Ascending aorta (tissue), 2 donors: Measurements from ENCODE around the gene DIPK1A. TPM values are rescaled to one million over a fixed set of nuclear protein-coding genes. Genes with fewer than 3 reads are reported as not detected.

Experiments used
- DNase-seq, 2 donors: peaks; one replicate each; pipeline ENCODE4 v3.0.0-alpha.2; 2019; ENCODE audit warnings: low spot score in 2 of 2
- H3K27ac ChIP-seq, 2 donors: fragments of 200-600 bp; sonication (generic); one replicate each; pipeline ENCODE4 v1.5.1; 2016 to 2017; ENCODE audit warnings: mild to moderate bottlenecking in 1 of 2
- H3K27me3 ChIP-seq: fragments of 200-600 bp; sonication (generic); one replicate; pipeline ENCODE4 v1.5.1; 2017
- H3K36me3 ChIP-seq, 2 donors: fragments of 200-600 bp; sonication (generic); one replicate each; pipeline ENCODE4 v1.5.1; 2016
- H3K4me1 ChIP-seq, 2 donors: fragments of 200-600 bp; sonication (generic); one replicate each; pipeline ENCODE4 v1.5.1; 2016 to 2017; ENCODE audit warnings: mild to moderate bottlenecking in 1 of 2
- H3K4me3 ChIP-seq, 2 donors: fragments of 200-600 bp; sonication (generic); one replicate each; pipeline ENCODE4 v1.5.1; 2016 to 2017; ENCODE audit warnings: mild to moderate bottlenecking in 1 of 2
- H3K9me3 ChIP-seq, 2 donors: fragments of 200-600 bp; sonication (generic); one replicate each; pipeline ENCODE4 v1.5.1; 2016
- CTCF ChIP-seq, 3 experiments: fragments of 200-600 bp in 2 of 3; fragments of 450-650 bp in 1 of 3; sonication (generic) in 2 of 3; IDR thresholded peaks; one replicate each; pipeline ENCODE4 v1.5.1; 2016 to 2019; ENCODE audit warnings: antibody characterized with exemption in 3 of 3, mild to moderate bottlenecking in 1 of 3, moderate library complexity in 1 of 3
- intact Hi-C: fragments of 100-400 bp; cut with DNase I; formaldehyde crosslinking; loops from one replicate; pipeline ENCODE4 v1.15.1; 2023
- total RNA-seq: library from RNA; depleted of rRNA; stranded (reverse); fragments of >200 nt; gene quantifications from one replicate; pipeline ENCODE4 v1.1.0, GENCODE V29; 2016

The DIPK1A gene
- total RNA-seq, 1 donor from 2014 or later: 7.0 TPM

DNA sequence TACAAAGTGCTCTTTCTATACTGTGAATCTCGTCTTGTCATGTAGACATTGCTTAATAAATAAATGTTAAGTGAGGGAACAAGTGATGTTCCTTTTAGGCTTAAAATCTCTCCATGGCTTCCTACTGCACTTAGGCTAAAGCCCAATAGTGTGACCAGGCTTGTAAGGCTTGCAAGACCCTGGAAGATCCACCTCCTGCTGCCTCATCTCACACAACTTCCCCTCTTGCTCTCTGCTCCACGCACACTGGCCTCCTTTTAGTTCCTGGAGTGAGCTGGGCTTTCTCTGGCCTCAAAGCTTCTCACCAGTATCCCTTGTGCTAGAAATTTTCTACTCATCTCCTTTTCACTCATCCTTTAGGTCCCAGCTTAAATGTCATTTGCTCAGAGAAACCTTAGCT, 41.5 kb upstream of the DIPK1A start:
- Histone ChIP-seq H3K4me1 (peaks cover 3 to 5% of the 10 kb centered on the region in 2 donors), H3K9me3 (no peaks in the 10 kb centered on the region), H3K36me3 (no peaks in the 10 kb centered on the region), H3K4me3 (no peak overlapping the region), H3K27me3 (no peaks in the 10 kb centered on the region), H3K27ac (no peak overlapping the region)
- intact Hi-C loops: no loop called here
- DNase-seq: no peak
- no peak for TF ChIP-seq CTCF (IDR thresholded peaks at IDR 0.05)

- H3K27me3 ChIP-seq: no peaks in the 10 kb centered on the region
- H3K4me1 ChIP-seq: peaks cover 3 to 5% of the 10 kb centered on the region in 2 donors
- H3K36me3 ChIP-seq: no peaks in the 10 kb centered on the region
- H3K27ac ChIP-seq: no peak overlapping the region
- DNase-seq: no peak
- TF ChIP-seq CTCF (IDR thresholded peaks at IDR 0.05): no peak
- intact Hi-C loops: no loop called here
- no peaks in the 10 kb centered on the region for H3K9me3 ChIP-seq
- H3K4me3 ChIP-seq: no peak overlapping the region
Observed at GRCh38 chr1:93001893-93002292, 40.6 kb upstream of the DIPK1A start.

GRCh38 chr1:93000751-93001175, 39.5 kb upstream of the DIPK1A start:
- Histone ChIP-seq H3K4me1 (peaks cover 3 to 5% of the 10 kb centered on the region in 2 donors), H3K4me3 (no peak overlapping the region), H3K36me3 (no peaks in the 10 kb centered on the region), H3K27me3 (no peaks in the 10 kb centered on the region), H3K27ac (no peak overlapping the region), H3K9me3 (no peaks in the 10 kb centered on the region)
- no peak for TF ChIP-seq CTCF (IDR thresholded peaks at IDR 0.05)
- DNase-seq: no peak
- intact Hi-C loops: no loop called here

DNA sequence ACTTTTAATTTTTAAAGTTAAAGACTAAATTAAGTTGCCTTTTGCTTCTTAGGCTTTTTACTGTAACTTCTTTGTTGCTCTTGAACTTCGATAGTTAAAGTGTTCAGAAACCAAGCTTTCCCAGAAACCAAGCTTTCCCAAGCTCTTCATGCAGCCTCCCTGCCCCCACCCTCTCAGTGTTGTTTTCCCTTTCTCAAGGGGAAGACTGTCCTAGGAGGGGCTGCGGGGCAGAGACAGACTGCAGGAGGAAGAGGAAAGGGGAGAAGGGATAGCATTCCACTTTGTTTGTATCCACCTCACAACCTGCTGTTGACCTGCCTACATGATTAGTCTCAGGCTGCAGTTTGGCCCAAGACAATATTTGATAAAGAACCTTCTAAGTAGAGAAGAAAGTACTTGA, 39.0 kb upstream of the DIPK1A start:
- H3K4me3 ChIP-seq: no peak overlapping the region
- no peak overlapping the region for H3K27ac ChIP-seq
- peaks cover 3 to 5% of the 10 kb centered on the region in 2 donors for H3K4me1 ChIP-seq
- H3K9me3 ChIP-seq: no peaks in the 10 kb centered on the region
- intact Hi-C loops: no loop called here
- H3K36me3 ChIP-seq: no peaks in the 10 kb centered on the region
- TF ChIP-seq CTCF (IDR thresholded peaks at IDR 0.05): no peak
- no peak for DNase-seq
- no peaks in the 10 kb centered on the region for H3K27me3 ChIP-seq

GRCh38 chr1:92998821-92999220, 37.6 kb upstream of the DIPK1A start:
- Histone ChIP-seq H3K36me3 (no peaks in the 10 kb centered on the region), H3K4me3 (no peak overlapping the region), H3K27ac (no peak overlapping the region), H3K9me3 (no peaks in the 10 kb centered on the region), H3K4me1 (peaks cover 3 to 5% of the 10 kb centered on the region in 2 donors), H3K27me3 (no peaks in the 10 kb centered on the region)
- no peak for DNase-seq
- intact Hi-C loops: no loop called here
- no peak for TF ChIP-seq CTCF (IDR thresholded peaks at IDR 0.05)
